ENCODE data around the gene MUC6.

MUC6 gene

DNA sequence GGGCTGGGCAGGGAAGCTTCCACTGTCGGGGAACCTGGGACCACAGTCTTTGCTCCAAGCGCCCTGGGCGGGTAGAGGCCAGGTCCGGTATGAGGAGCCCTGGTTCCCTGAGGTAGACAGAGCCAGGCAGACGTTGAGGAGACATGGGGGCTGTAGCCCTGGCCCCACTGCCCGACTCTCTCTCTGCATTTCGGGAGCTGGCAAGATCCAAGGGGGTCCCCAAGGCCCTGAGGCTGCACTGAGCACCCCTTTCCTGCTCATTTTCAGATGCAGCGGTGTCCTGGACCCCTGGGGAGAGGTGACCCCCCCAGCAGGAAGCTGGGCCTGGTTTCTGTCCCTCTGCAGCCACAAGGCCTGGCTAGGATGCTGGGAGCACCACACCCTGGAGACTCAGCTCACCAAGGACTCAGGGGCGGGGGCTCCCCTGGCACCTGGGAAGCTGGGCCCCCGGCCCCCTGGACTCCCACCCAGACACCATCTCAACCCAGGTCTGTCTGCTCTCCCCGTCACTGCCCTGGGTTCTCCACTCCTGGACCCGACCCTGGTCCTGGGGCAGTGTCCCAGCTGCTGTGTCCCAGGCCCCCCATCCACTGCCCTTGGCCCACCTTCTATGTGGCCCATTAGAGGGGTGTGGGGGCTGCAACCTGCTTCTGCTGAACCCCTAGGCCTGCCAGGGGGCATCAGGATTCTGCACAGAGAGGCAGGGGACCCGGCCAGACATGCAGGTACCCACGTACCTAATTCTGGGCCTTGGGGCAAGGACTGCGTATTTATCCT lies 15.0 kb upstream of the MUC6 start:
- no peak for DNase-seq (ENCODE audit: low spot score)

GRCh38 chr11:1050581-1051355 lies 14.2 kb upstream of the MUC6 start:
- DNase-seq (ENCODE audit: low spot score), result peak; percentile 72

GRCh38 chr11:1049911-1050580 lies 13.5 kb upstream of the MUC6 start:
- no peak for DNase-seq (ENCODE audit: low spot score)

DNA sequence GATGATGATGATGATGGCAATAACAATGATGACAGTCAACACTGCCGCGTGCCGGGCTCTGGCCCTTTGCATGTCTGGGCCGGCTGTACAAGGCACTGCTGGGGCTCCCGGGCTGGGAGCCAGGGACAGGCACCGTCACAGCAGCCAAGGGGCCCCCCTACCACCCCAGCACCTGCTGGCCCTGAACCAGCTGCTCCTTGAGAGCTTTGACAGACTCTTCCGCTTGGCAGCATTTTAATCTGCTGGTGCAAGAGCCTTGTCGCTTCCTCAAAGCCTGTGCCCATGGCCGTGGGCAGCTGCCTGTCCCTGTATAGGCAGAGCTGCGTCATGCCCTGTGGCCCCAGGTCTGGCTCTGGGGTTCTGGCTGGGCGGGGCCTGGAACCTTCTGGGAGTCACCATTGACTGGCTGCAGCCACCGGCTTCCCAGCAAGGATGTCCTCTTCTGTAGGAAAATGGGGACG lies 12.9 kb upstream of the MUC6 start:
- DNase-seq (ENCODE audit: low spot score), result no peak

GRCh38 chr11:1049071-1049405 lies 12.5 kb upstream of the MUC6 start:
- DNase-seq (ENCODE audit: low spot score), result no peak

GRCh38 chr11:1048375-1049070 lies 12.0 kb upstream of the MUC6 start:
- DNase-seq (ENCODE audit: low spot score), result no peak

- no peak for DNase-seq (ENCODE audit: low spot score)
These were observed 11.2 kb upstream of the MUC6 start for GRCh38 chr11:1047595-1048156.

DNA sequence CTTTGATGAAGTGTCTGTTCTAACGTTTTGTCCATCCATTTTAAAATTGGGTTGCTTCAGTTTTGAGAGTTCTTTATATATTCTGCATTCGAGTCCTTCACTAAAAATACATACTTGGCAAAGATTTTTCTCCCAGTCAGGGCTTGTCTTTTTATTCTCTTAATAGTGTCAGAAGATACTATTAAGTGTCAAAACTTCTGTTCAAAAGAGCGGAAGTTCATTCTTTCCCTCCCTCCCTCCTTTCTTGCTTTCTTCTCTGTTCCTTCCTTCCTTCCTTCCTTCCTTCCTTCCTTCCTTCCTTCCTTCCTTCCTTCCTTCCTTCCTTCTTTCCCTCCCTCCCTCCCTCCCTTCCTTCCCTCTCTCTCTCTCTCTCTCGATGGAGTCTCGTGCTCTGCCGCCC lies 7.6 kb upstream of the MUC6 start:
- no peak for DNase-seq (ENCODE audit: low spot score)

DNA sequence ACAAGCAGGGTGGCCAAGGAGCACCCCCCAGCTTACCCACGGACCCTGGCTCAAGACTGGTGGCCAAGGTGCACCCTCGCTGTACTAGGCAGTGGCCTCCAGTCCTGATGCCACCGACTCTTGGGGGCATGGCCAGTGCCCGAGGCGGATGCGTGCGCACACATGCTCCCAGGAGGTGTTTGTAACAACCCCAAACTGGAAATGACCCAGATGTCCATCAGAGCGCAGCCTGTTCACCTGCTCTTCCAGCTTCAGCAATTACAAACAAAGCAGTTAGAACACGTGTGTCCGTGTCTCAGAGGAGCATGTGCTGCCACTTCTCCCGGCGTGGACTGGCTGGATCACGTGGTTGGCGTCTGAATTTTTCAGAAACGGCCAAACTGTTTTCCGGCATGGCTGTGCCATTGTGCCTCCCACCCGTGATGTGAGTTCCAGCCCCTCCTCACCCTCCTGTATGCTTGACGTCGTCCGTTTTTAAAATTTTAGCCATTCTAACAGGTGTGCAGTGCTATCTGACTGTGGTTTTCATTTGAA lies 7.1 kb upstream of the MUC6 start:
- no peak for DNase-seq (ENCODE audit: low spot score)

- DNase-seq (ENCODE audit: low spot score), result no peak
These were observed 6.4 kb upstream of the MUC6 start for GRCh38 chr11:1042626-1043562.

DNA sequence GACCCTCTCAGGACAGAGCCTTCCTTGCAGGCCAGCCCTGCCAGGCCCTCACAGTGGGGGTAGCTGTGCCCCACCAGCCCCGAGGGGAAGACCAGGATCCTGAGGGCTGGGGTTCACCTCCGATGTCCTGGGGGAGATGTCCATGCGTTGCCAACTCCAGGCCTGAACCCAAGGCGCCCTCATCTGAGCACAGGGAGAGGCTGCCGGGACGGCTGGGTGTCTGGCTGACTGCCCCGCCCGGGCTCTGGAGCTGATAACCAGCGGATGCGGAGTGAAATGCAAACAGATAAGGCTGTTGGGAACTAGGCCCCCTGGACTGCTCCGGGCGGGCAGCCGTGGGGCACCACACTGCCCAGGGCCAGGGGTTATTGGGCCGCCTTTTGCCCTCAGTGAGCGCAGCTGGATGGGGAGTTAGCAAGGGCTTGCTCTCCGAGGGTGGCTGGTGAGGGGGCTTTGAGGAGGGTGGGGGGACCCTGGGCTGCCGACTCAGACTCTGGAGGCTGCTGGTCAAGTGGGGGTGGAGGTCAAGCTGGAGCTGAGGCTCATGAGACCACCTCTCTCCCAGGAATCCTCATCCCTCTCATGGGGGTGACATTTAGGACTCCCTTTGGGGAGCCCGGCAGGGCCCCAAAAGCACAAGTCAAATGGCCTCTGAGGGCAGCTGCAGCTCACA lies 5.6 kb upstream of the MUC6 start:
- DNase-seq (ENCODE audit: low spot score), result no peak

GRCh38 chr11:1041471-1041870 lies 5.0 kb upstream of the MUC6 start:
- DNase-seq (ENCODE audit: low spot score), result no peak

DNA sequence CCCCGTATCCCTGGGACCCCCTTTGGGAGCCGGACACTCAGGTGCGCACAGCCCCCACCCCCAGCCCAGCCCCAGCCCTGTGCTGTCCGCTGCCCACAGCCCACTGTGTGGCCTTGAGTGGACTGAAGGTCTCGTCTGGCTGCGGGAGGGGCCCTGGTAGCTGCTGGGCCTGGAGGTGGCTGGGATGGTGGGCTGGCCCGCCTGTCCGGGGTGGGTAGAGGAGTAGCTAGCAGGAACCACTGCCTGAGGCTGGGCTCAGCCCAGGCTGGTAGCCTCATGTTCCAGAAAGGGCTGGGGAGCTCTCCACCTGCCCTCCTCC lies 4.6 kb upstream of the MUC6 start:
- DNase-seq (ENCODE audit: low spot score), result no peak

DNA sequence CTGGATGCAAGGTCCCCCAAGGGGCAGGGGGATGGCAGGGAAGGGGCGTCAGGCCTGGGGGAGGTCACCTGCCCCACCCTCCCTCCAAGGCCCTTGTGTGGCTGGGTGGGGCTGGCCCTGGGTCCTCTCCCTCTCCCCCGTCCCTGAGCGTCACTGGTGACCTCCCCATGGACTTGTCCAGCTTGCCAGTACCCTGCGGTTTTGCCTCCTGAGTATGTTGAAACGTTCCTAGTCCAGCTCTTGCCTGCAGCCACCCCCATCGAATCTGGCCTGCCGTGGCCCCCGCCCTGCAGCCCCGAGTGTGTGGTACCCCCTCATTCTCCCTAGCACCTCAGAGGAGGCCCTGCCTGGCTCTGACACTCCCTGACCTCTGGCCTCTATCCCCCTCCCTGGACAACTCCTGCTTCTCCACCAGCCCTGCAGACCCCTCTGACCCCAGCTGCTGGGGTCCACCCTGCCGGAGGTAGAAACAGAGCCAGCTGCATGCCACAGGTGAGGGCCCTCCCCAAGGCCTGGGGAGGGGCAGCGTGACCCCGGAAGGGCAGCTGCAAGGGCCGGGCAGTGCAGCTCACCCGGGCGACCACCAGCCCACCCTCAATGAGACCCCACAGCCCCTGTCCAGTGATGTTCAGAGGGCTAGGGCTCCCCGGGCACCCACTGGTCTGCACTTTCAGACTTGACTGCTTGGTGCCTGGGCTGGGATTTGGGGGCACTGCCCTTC lies 4.1 kb upstream of the MUC6 start:
- DNase-seq (ENCODE audit: low spot score), result no peak

- DNase-seq (ENCODE audit: low spot score), result no peak
These were observed 3.2 kb upstream of the MUC6 start for GRCh38 chr11:1039481-1040427.

DNA sequence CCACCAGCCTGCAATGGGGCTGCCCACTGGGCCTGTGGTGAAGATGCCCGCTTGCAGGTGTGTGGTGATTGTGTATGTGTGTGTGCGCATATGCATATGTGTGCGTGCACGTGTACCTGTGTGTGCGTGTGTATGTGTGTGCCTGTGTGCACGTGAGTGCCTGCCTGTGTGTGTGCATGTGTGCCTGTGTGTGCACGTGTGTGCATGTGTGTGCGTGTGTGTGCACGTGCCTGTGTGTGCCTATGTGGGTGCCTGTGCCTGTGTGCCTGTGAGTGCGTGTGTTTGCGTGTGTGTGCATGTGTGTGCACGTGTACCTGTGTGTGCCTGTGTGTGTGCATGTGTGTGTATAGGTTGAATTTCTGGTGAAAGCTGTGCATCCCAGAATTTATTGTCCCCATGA lies 2.4 kb upstream of the MUC6 start:
- no peak for DNase-seq (ENCODE audit: low spot score)

DNA sequence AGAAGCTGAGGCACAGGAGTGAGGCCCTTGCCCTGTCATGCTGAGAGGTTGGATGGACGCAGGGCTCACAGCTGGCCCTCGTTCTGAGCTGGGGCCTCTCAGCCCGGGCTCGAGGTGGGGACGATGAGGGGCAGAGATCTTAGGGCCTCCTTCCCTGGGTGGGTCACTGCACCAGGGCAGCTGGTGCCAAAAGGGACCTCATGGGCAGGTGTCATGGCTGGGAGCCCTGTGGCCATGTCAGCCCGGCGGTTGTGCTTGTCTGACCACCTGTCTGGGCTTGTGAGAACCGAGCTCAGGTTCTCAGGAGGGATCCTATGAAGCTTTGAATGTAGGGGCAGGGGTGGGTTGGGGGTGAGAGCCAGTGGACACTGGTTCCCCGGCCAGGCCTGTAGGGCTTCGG lies 1.8 kb upstream of the MUC6 start:
- no peak for DNase-seq (ENCODE audit: low spot score)

DNA sequence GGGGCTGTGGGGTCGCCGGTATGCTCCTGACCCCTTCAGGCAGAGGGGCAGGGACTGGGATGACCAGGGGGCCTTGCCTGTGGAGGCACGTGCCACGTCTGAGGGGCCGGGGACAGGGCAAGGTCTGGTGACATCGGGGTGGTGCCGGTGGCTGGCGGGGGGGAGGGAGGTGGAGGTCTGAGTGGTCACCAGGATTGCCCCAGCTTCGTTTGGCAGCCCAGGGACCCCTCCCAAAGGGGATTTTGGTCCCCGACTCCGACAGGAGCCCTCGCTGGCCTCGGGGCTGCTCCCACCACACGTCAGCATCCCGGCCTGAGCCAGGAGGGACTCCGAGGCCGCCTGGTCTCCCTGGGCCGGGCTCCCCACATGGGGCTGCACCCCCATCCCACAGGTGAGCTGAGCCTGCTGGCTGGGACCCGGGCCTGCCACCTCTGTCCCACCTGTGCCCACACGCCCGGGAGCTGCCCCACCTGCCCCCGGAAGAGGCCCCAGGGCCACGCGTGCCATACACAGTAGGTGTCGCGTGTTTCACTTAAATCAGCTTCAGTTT lies 1.1 kb upstream of the MUC6 start:
- no peak for DNase-seq (ENCODE audit: low spot score)

All from COLO829 (cell line).